Neural crest cell (in vitro differentiated cells): ENCODE measurements around the gene VRK1. TPM values are rescaled to one million over a fixed set of nuclear protein-coding genes. Genes with fewer than 3 reads are reported as not detected.

Experiments
- DNase-seq: peaks from one replicate; pipeline ENCODE4 v3.0.0; 2021; ENCODE audit warnings: low read depth, mixed read lengths, low spot score
- H3K27ac Mint-ChIP-seq: one replicate; pipeline ENCODE4 v1.8.0; 2021; ENCODE audit warnings: mild to moderate bottlenecking, mixed read lengths; ENCODE audit not compliant: unreplicated experiment
- H3K27me3 Mint-ChIP-seq: 2 replicates; pipeline ENCODE4 v1.8.0; 2021; ENCODE audit warnings: low read depth, mild to moderate bottlenecking, mixed read lengths
- H3K36me3 Mint-ChIP-seq: 2 replicates; pipeline ENCODE4 v1.8.0; 2021; ENCODE audit warnings: low read depth, mild to moderate bottlenecking, mixed read lengths
- H3K4me1 Mint-ChIP-seq: 2 replicates; pipeline ENCODE4 v1.8.0; 2021; ENCODE audit warnings: mixed read lengths
- H3K4me3 Mint-ChIP-seq: one replicate; pipeline ENCODE4 v1.8.0; 2021; ENCODE audit warnings: mild to moderate bottlenecking, mixed read lengths
- H3K9me3 Mint-ChIP-seq: 2 replicates; pipeline ENCODE4 v1.8.0; 2021; ENCODE audit warnings: mixed read lengths
- CTCF ChIP-seq: fragments of 200-600 bp; sonication (generic); conservative IDR thresholded peaks from 2 replicates; pipeline ENCODE4 v1.5.0; 2021; ENCODE audit warnings: antibody characterized with exemption, mild to moderate bottlenecking
- total RNA-seq: library from RNA; stranded (reverse); gene quantifications from 2 replicates; pipeline ENCODE4 v1.2.1, GENCODE V29; 2021

VRK1 gene
- total RNA-seq, 1 donor from 2014 or later: 62.1 TPM

- no peaks in the 10 kb centered on the region for H3K9me3 Mint-ChIP-seq
- no peaks in the 10 kb centered on the region for H3K27me3 Mint-ChIP-seq
- no peak for TF ChIP-seq CTCF
- no peak for DNase-seq
- H3K36me3 Mint-ChIP-seq: peaks cover 12% of the 10 kb centered on the region
- peaks cover 19% of the 10 kb centered on the region for H3K4me1 Mint-ChIP-seq
- H3K4me3 Mint-ChIP-seq: no peak overlapping the region
- no peak overlapping the region for H3K27ac Mint-ChIP-seq
These were observed 47.8 kb downstream of the VRK1 start for GRCh38 chr14:96844857-96845570.

- no peak overlapping the region for H3K27ac Mint-ChIP-seq
- H3K4me3 Mint-ChIP-seq: no peak overlapping the region
- H3K27me3 Mint-ChIP-seq: no peaks in the 10 kb centered on the region
- peaks cover 12% of the 10 kb centered on the region for H3K36me3 Mint-ChIP-seq
- H3K9me3 Mint-ChIP-seq: no peaks in the 10 kb centered on the region
- peaks cover 13% of the 10 kb centered on the region for H3K4me1 Mint-ChIP-seq
- no peak for TF ChIP-seq CTCF
- DNase-seq: no peak
These were observed 50.3 kb downstream of the VRK1 start for GRCh38 chr14:96847451-96847850.

- H3K36me3 Mint-ChIP-seq: peaks cover 12% of the 10 kb centered on the region
- no peaks in the 10 kb centered on the region for H3K27me3 Mint-ChIP-seq
- H3K27ac Mint-ChIP-seq: no peak overlapping the region
- H3K9me3 Mint-ChIP-seq: no peaks in the 10 kb centered on the region
- DNase-seq: no peak
- TF ChIP-seq CTCF: no peak
- H3K4me3 Mint-ChIP-seq: no peak overlapping the region
- H3K4me1 Mint-ChIP-seq: peaks cover 17% of the 10 kb centered on the region
These were observed 50.8 kb downstream of the VRK1 start for GRCh38 chr14:96848011-96848410.

- no peak overlapping the region for H3K27ac Mint-ChIP-seq
- H3K27me3 Mint-ChIP-seq: no peaks in the 10 kb centered on the region
- H3K4me3 Mint-ChIP-seq: no peak overlapping the region
- TF ChIP-seq CTCF: no peak
- peaks cover 17% of the 10 kb centered on the region for H3K4me1 Mint-ChIP-seq
- peaks cover 12% of the 10 kb centered on the region for H3K36me3 Mint-ChIP-seq
- no peak for DNase-seq
- no peaks in the 10 kb centered on the region for H3K9me3 Mint-ChIP-seq
These were observed 52.6 kb downstream of the VRK1 start for GRCh38 chr14:96849733-96850132.

- TF ChIP-seq CTCF: no peak
- Mint-ChIP-seq H3K9me3 (no peaks in the 10 kb centered on the region), H3K4me1 (peaks cover 15% of the 10 kb centered on the region), H3K27ac (no peak overlapping the region), H3K4me3 (no peak overlapping the region), H3K36me3 (peaks cover 12% of the 10 kb centered on the region), H3K27me3 (no peaks in the 10 kb centered on the region)
- DNase-seq: no peak
These were observed 54.7 kb downstream of the VRK1 start for GRCh38 chr14:96851694-96852381.
